NCI-H82 treated with DMSO at 0.1 percent for 48 hours (cell line): Measurements from ENCODE around the gene KNL1.
"Not testable (repeated sequence)": the region's sequence is repeated elsewhere in the genome, so short reads cannot be mapped to it uniquely, and the experiment has no call there.

Experiments
- DNase-seq: peaks from one replicate; lab custom pipeline; 2025; ENCODE audit not compliant: unreplicated experiment; lab: John Stamatoyannopoulos, UW

KNL1 gene, protein sequence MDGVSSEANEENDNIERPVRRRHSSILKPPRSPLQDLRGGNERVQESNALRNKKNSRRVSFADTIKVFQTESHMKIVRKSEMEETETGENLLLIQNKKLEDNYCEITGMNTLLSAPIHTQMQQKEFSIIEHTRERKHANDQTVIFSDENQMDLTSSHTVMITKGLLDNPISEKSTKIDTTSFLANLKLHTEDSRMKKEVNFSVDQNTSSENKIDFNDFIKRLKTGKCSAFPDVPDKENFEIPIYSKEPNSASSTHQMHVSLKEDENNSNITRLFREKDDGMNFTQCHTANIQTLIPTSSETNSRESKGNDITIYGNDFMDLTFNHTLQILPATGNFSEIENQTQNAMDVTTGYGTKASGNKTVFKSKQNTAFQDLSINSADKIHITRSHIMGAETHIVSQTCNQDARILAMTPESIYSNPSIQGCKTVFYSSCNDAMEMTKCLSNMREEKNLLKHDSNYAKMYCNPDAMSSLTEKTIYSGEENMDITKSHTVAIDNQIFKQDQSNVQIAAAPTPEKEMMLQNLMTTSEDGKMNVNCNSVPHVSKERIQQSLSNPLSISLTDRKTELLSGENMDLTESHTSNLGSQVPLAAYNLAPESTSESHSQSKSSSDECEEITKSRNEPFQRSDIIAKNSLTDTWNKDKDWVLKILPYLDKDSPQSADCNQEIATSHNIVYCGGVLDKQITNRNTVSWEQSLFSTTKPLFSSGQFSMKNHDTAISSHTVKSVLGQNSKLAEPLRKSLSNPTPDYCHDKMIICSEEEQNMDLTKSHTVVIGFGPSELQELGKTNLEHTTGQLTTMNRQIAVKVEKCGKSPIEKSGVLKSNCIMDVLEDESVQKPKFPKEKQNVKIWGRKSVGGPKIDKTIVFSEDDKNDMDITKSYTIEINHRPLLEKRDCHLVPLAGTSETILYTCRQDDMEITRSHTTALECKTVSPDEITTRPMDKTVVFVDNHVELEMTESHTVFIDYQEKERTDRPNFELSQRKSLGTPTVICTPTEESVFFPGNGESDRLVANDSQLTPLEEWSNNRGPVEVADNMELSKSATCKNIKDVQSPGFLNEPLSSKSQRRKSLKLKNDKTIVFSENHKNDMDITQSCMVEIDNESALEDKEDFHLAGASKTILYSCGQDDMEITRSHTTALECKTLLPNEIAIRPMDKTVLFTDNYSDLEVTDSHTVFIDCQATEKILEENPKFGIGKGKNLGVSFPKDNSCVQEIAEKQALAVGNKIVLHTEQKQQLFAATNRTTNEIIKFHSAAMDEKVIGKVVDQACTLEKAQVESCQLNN (N-terminal part only)

DNA sequence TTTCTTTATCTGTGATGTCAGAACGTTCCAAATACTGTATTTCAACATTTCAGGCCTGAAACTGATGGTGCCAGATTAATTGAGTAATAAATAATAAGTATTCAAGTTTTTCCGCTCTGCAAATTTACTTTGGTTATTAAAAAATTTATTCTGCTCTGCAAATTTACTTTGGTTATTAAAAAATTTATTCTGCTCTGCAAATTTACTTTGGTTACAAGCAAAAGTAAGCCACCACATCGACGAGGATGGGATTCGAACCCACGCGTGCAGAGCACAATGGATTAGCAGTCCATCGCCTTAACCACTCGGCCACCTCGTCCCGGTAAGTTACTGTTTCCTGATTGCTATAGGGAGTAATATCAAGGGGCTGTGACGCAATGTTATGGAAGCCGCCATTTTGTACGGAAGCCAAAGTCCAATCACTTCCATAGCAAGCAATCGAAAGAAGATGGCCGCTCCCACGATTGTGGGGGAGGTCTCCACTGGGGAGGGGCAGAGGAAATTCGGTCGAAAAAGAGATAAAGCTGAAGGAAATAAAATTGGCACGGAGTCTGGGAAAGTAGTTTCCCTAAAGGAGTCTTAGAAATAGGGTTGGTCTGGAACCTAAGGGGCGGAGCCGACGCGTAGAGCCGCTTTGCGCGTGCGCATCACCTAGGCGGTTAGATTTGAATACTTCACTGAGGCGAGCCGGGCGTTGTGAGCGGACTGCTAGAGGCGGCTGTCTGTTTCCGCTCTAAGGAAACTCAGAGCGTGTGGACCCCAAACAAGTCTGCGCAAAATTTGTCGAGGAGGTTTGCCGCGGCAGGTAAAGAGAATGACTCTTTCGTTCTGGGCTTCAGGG is at the start of gene KNL1:
Gene KNL1 (plus strand): TSS at position 662 of the 841 bp plus-strand sequence. CDS start 8,683 bp downstream, outside the sequence.
- DNase-seq: peak; percentile 95

DNA sequence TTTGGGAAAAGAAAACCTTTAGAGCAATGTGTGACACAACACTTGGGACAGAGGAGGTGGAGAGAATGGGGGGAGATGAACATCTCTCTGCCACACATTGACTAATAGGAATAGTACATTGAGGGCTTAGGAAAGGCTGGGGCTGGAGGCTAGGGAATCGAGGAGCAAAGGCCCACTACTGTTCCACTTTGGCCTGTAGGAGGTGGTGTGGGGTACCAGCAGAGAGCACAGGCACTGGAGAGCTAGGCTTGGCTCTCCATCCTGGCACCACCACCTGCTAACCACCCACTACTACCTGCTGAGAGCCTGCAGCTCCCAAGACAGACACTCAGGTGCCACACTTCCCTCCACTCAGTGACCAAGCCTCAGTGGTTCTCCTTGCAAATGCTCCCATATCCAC is 48.6 kb upstream of the KNL1 start:
- no peak for DNase-seq

DNA sequence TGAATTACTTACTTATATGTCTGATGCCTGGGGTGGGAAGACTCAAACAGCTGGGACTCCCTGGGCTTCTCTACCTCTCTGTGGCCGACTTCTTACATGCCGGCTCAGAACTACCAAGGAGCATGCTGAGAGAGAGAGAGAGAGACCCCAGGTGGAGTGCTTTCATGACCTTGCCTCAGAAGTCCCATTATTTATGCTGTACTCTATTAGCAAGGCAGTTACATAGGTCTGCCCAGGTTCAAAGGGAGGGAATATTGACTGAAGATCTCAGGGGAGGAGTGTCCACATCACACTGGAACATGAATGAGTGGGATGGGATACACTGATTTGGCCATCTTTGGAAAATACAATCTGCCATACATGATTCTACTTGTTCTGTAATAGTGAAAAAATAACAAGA is 45.4 kb upstream of the KNL1 start:
- DNase-seq: no peak

DNA sequence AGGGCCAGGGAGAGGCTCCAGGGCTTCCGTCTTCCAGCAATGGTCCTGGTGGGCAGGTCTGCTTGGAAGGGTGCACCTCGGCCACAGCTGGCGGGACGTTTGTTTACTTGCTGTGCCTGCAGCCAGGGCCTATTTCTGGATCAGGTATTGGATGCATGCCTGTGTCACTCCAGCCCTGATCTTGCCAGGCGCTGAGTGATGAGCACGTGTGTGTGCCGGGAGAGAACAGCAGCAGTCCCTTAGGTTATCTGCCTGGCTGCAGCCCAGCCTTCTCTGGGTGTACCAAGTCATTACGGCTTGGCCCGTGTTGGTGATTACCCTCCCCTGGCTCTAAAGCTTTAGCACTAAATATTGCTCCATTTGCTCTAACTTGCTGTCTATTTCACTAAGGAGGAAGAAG is 44.2 kb upstream of the KNL1 start:
- no peak for DNase-seq

DNA sequence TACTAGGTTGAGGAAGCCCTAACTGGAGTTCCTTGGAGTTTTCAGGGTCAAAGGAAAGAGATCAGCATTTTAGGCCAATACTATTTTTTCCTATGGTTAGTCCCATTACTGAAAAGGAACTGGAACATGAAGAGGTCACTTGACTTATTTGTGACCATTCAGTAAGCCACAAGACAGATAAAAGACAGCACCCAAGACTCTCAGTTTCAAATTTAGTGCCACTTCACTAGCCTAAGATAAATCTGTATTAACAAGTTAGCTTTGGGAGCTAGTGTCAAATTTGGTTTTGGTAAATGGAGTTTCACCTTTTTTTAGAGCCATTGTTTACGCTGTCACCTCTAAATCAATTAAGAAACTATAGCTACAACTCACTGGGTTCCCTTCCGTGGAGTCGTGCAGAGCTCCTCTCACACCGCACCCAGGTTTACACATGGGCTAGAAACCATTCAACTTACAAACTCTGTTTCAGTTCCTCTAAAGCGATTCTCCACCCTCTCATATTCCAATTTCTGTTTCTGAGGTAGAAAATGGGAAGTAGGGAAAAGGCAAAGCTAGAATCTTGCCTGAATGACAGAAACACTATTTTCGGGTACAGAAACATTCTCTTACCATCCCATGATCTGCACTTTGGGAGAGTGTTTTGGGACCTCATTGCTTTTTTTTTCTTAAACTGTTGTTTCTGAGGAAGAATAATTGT is 43.6 kb upstream of the KNL1 start:
- no peak for DNase-seq

GRCh38 chr15:40554161-40554525 is 39.9 kb upstream of the KNL1 start:
- no peak for DNase-seq

GRCh38 chr15:40555876-40556275 is 38.2 kb upstream of the KNL1 start:
- DNase-seq: no peak

- DNase-seq: no peak
These were observed 34.9 kb upstream of the KNL1 start for GRCh38 chr15:40558952-40559742.

GRCh38 chr15:40562691-40563090 is 31.4 kb upstream of the KNL1 start:
- no peak for DNase-seq

- no peak for DNase-seq
These were observed 30.6 kb upstream of the KNL1 start for GRCh38 chr15:40563426-40563825.

DNA sequence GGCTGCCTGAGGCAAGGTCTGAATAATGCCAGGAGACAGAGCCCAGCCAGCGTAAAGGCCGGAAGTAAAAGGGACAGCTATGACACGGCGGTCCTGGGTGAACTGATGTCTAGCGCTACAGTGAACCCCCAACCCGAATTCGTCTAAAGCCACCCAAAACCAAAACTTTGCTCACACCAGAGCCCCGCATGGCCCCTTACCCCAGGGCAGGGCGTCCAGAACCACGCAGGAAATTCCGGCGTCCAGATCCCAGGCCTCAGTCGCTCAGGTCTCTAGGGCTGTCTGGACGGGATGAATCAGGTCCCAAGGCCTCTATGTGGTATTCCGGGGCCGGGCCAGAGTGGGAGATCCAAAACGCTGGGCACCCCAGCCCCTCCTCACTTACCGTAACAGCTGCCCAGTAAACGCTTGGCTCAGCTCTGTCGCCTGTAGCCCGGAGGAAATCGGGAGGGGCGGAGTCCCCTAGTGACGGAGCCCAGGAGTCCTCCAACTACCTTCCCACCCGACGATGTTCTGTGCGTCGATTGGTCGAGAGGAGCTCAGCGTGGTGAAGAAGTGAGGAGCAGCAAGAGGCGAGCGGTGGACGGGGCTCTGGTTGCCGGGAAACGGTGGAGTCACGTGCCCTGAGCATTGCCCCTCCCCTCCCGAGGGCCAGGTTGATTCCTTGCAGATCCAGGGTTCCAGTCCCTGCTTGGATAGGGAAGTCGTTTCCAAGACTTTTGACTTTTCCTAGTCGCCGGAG is 29.3 kb upstream of the KNL1 start, which contains the start of gene CCDC32:
Gene CCDC32 (minus strand): TSS at position 452 of the 742 bp plus-strand sequence. CDS start 2,027 bp downstream, outside the sequence.
- peak; percentile 99 for DNase-seq

- DNase-seq: no peak
These were observed 28.5 kb upstream of the KNL1 start for GRCh38 chr15:40565333-40566238.

- DNase-seq: peak; percentile 8
These were observed 26.9 kb upstream of the KNL1 start for GRCh38 chr15:40567111-40567510.

DNA sequence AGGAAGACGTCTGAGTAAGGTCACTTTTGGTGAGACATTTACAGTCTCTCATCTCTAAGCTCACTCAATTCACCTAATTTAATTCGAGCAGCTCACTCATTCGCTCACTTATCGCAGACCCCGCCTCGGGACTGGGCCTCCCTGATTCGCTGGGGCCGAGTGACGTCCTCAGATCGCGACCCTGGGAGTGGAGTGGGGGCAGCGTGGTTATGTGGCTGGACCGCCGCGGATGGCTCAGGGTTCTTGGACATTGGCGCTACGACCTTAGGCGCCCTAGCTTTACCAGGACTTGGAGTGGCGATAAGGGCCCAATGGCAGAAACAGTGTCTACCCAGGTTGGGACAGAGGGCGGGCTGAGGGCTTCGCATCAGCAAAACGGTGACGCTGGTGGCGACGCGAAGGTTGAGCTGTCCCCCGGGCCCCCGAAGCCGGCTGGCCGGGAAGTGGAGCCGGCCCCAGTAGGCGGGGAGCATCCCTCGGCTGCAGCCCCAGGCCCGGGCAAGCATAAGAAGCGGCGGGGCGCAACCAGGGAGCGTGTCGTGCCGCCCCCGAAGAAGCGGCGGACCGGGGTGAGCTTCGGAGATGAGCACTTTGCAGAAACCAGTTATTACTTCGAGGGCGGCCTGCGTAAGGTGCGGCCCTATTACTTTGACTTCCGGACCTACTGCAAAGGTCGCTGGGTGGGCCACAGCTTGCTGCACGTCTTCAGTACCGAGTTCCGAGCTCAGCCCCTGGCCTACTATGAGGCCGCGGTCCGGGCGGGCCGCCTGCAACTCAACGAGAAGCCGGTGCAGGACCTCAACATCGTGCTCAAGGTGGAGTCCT is 24.7 kb upstream of the KNL1 start, which contains the start of gene RPUSD2:
Gene RPUSD2 (plus strand): TSS at position 171 of the 825 bp plus-strand sequence. CDS start 39 bp downstream, at position 210.
- peak; percentile 81 for DNase-seq

GRCh38 chr15:40575113-40575512 is 18.9 kb upstream of the KNL1 start:
- no peak for DNase-seq

DNA sequence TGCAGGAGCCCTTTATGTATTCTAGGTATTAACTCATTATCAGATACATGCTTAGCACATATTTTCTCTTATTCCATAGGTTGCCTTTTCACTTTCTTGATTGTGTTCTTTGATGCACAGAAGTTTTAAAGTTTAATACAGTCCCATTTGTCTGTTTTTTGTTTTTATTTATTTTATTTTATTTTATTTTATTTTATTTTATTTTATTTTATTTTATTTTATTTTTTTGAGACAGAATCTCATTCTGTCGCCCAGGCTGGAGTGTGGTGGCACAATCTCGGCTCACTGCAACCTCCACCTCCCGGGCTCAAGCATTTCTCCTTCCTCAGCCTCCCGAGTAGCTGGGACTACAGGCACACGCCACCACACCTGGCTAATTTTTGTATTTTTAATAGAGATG is 17.1 kb upstream of the KNL1 start:
- DNase-seq: not testable (repeated sequence)
